K562 (cell line): ENCODE results near the gene MFNG. TPM values are rescaled to one million over a fixed set of nuclear protein-coding genes. Genes with fewer than 3 reads are reported as not detected.
A peak's percentile ranks its signal among the peaks of the same experiment; 100 is the strongest.

Experiments used
- CTBP1 ChIP-seq: fragments of 450-650 bp; IDR thresholded peaks from 2 replicates; pipeline ENCODE4 v1.6.1; 2016; ENCODE audit warnings: borderline replicate concordance
- EHMT2 ChIP-seq: fragments of 450-650 bp; IDR thresholded peaks from 2 replicates; pipeline ENCODE4 v1.6.1; 2018; ENCODE audit warnings: antibody characterized with exemption
- KDM1A ChIP-seq, 2 experiments: fragments of 450-650 bp; IDR thresholded peaks; 2 replicates each; pipeline ENCODE4 v1.6.1; 2016; ENCODE audit warnings: mild to moderate bottlenecking in 2 of 2
- KDM4B ChIP-seq, 2 experiments: fragments of 450-650 bp in 1 of 2; sonication (generic) in 1 of 2; IDR thresholded peaks; 2 replicates each; pipeline ENCODE4 v1.6.1; 2016 to 2017; ENCODE audit warnings: borderline replicate concordance in 2 of 2, antibody characterized with exemption in 1 of 2, low read depth in 1 of 2, mild to moderate bottlenecking in 1 of 2
- KLF6 ChIP-seq: fragments of 250-450 bp; sonication (Bioruptor Pico); IDR thresholded peaks from 2 replicates; pipeline ENCODE4 v1.4.0; 2020; ENCODE audit warnings: mild to moderate bottlenecking, moderate library complexity, borderline replicate concordance
- POLR2B ChIP-seq: fragments of 450-650 bp; IDR thresholded peaks from 2 replicates; pipeline ENCODE4 v1.6.1; 2018; ENCODE audit warnings: low read depth; ENCODE audit not compliant: partially characterized antibody
- RFX1 ChIP-seq: fragments of 450-650 bp; IDR thresholded peaks from 2 replicates; pipeline ENCODE4 v1.6.1; 2016; ENCODE audit warnings: mild to moderate bottlenecking, moderate library complexity
- SRSF3 ChIP-seq: fragments of 200-400 bp; formaldehyde crosslinking; IDR thresholded peaks from 2 replicates; pipeline ENCODE4 v1.6.1; 2016; ENCODE audit warnings: mild to moderate bottlenecking, low read length, moderate library complexity; ENCODE audit not compliant: insufficient read depth
- SUPT5H ChIP-seq: fragments of 450-650 bp; IDR thresholded peaks from 2 replicates; pipeline ENCODE4 v1.6.1; 2016
- TAF1 ChIP-seq: IDR thresholded peaks from 2 replicates; pipeline ENCODE4 v1.6.1; 2011; ENCODE audit warnings: mild to moderate bottlenecking, low read length, moderate library complexity; ENCODE audit not compliant: insufficient read depth, control insufficient read depth, severe bottlenecking; ENCODE audit errors: extremely low read depth
- XRCC5 ChIP-seq: fragments of 200-400 bp; formaldehyde crosslinking; IDR thresholded peaks from 2 replicates; pipeline ENCODE4 v1.6.1; 2017; ENCODE audit warnings: low read depth, mild to moderate bottlenecking, low read length
- ZBTB7A ChIP-seq: IDR thresholded peaks from 2 replicates; pipeline ENCODE4 v1.6.1; 2011; ENCODE audit warnings: low read depth, mild to moderate bottlenecking, low read length, moderate library complexity, borderline replicate concordance; ENCODE audit not compliant: control insufficient read depth
- ZNF165 ChIP-seq: fragments of 250-450 bp; sonication (Bioruptor Pico); IDR thresholded peaks from 2 replicates; pipeline ENCODE4 v1.4.0; 2020; ENCODE audit warnings: borderline replicate concordance
- ZNF24 ChIP-seq: fragments of 450-650 bp; IDR thresholded peaks from 2 replicates; pipeline ENCODE4 v1.6.1; 2016
- ZNF41 ChIP-seq: fragments of 250-450 bp; sonication (Bioruptor Pico); conservative IDR thresholded peaks from 2 replicates; pipeline ENCODE4 v1.4.0; 2020; ENCODE audit warnings: mild to moderate bottlenecking
- ZNF445 ChIP-seq: fragments of 250-450 bp; sonication (Bioruptor Pico); IDR thresholded peaks from 2 replicates; pipeline ENCODE4 v1.4.0; 2020; ENCODE audit warnings: low read depth, mild to moderate bottlenecking, moderate library complexity
- polyA plus RNA-seq, 8 experiments: library from polyadenylated mRNA; depleted of rRNA in 4 of 8; stranded (reverse) in 5 of 8; unstranded in 3 of 8; fragments of >200 nt; fragmentation: Nextera tagmentation in 2 of 8; fragmentation: Illumina TruSeq in 1 of 8; extraction: Ambion mirVana in 2 of 8; extraction: Trizol in 1 of 8; gene quantifications; 2 replicates each; pipeline versions ENCODE4 v1.2.1 to v1.2.3, GENCODE V29; 2011 to 2014; ENCODE audit warnings: inconsistent platforms in 1 of 8, missing spikeins in 1 of 8
- total RNA-seq, 7 experiments: library from RNA; depleted of rRNA in 6 of 7; stranded (reverse); fragments of >200 nt in 6 of 7; fragmentation: Illumina TruSeq in 2 of 7; extraction: Trizol in 2 of 7; gene quantifications; 2 replicates each; pipeline versions ENCODE4 v1.2.1 to v1.2.3, GENCODE V29; 2011 to 2021; ENCODE audit warnings: low replicate concordance in 1 of 7
- TF ChIP-seq, protein P1 (sequence below): fragments of 250-450 bp; sonication (Bioruptor Pico); IDR thresholded peaks from 2 replicates; pipeline ENCODE4 v1.5.0; 2020; ENCODE audit warnings: mild to moderate bottlenecking
- TF ChIP-seq, protein P2 (sequence below): fragments of 250-450 bp; sonication (Bioruptor Pico); IDR thresholded peaks from 2 replicates; pipeline ENCODE4 v1.5.0; 2021
- TF ChIP-seq, protein P3 (sequence below): fragments of 450-650 bp; IDR thresholded peaks from 2 replicates; pipeline ENCODE4 v1.6.1; 2016
- TF ChIP-seq, protein P4 (sequence below): fragments of 250-450 bp; sonication (Bioruptor Pico); IDR thresholded peaks from 2 replicates; pipeline ENCODE4 v1.5.1; 2021; ENCODE audit warnings: mild to moderate bottlenecking
- TF ChIP-seq, protein P5 (sequence below): sonication (generic); formaldehyde crosslinking; IDR thresholded peaks from 2 replicates; pipeline ENCODE4 v1.4.0; 2020; ENCODE audit warnings: mild to moderate bottlenecking, missing genetic modification reagents

MFNG gene
- total and polyA plus RNA-seq, 9 of the 15 experiments (the other 6 are each of a cell fraction or from before 2014, with no cell fraction given), result 0.13 to 0.73 (median 0.38) TPM; not detected in 4

DNA sequence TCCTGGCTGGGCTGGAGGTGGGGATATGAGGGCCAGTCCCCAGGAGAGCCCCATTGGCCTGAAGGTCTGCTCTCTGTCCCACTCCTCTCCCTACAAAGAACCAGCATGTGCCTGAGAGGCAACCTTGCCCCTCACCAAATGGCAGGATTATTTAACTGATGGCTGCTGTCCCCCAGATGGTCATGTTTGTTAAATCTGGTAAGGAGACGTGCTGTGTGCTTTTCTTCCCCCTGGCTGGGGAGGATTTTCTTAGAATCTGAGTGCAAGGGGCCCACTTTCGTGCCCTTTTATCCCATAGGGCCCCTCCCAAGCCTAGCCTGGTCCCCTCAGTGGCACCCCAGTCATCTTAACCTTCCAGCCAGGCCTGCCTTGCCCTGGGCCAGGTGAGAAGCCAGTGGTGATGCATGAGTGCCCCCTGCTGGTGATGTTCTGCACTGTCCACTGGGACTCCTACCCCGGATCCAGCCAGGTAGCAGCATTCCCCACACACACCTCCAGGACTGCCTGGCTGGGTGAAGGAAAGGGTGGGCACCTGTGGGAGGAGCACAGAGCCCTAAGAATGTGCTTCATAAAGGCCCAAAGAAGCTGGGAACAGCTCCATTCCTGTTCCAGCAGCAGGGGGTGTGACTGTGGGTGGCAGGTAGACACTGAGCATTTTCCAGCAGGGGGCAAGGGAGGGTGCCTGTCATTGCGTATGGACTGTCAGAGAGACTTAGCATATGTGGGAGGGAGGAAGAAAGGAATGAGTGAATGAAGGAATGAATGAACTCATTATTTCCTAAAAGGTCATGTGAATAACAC lies 28.9 kb downstream of the MFNG start (continued):
- TF ChIP-seq, protein P1, sequence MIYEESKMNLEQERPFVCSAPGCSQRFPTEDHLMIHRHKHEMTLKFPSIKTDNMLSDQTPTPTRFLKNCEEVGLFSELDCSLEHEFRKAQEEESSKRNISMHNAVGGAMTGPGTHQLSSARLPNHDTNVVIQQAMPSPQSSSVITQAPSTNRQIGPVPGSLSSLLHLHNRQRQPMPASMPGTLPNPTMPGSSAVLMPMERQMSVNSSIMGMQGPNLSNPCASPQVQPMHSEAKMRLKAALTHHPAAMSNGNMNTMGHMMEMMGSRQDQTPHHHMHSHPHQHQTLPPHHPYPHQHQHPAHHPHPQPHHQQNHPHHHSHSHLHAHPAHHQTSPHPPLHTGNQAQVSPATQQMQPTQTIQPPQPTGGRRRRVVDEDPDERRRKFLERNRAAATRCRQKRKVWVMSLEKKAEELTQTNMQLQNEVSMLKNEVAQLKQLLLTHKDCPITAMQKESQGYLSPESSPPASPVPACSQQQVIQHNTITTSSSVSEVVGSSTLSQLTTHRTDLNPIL (CRISPR knock-in tag), result no peak
- TF ChIP-seq KLF6 (no peak), XRCC5 (no peak), ZBTB7A (no peak), ZNF445 (CRISPR knock-in tag) (no peak), RFX1 (no peak), ZNF41 (CRISPR knock-in tag) (no peak), SUPT5H (no peak), CTBP1 (peak; percentile 40; the same call in 1 of the 2 replicates), ZNF165 (no peak), POLR2B (no peak), ZNF24 (peak; percentile 27; the same call in 1 of the 2 replicates), KDM4B (IDR thresholded peaks at IDR 0.05; ENCODE audit: borderline replicate concordance in 2 of 2, low read depth in 1 of 2) (no peak), SRSF3 (no peak), EHMT2 (no peak), TAF1 (no peak), KDM1A (IDR thresholded peaks at IDR 0.05) (no peak)
- TF ChIP-seq, protein P2, sequence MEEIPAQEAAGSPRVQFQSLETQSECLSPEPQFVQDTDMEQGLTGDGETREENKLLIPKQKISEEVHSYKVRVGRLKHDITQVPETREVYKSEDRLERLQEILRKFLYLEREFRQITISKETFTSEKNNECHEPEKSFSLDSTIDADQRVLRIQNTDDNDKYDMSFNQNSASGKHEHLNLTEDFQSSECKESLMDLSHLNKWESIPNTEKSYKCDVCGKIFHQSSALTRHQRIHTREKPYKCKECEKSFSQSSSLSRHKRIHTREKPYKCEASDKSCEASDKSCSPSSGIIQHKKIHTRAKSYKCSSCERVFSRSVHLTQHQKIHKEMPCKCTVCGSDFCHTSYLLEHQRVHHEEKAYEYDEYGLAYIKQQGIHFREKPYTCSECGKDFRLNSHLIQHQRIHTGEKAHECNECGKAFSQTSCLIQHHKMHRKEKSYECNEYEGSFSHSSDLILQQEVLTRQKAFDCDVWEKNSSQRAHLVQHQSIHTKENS (CRISPR knock-in tag), result no peak
- TF ChIP-seq, protein P3, sequence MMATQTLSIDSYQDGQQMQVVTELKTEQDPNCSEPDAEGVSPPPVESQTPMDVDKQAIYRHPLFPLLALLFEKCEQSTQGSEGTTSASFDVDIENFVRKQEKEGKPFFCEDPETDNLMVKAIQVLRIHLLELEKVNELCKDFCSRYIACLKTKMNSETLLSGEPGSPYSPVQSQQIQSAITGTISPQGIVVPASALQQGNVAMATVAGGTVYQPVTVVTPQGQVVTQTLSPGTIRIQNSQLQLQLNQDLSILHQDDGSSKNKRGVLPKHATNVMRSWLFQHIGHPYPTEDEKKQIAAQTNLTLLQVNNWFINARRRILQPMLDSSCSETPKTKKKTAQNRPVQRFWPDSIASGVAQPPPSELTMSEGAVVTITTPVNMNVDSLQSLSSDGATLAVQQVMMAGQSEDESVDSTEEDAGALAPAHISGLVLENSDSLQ, result 0 out of 2 replicates have a peak, but pooled peaks have one; percentile 5
- TF ChIP-seq, protein P4, sequence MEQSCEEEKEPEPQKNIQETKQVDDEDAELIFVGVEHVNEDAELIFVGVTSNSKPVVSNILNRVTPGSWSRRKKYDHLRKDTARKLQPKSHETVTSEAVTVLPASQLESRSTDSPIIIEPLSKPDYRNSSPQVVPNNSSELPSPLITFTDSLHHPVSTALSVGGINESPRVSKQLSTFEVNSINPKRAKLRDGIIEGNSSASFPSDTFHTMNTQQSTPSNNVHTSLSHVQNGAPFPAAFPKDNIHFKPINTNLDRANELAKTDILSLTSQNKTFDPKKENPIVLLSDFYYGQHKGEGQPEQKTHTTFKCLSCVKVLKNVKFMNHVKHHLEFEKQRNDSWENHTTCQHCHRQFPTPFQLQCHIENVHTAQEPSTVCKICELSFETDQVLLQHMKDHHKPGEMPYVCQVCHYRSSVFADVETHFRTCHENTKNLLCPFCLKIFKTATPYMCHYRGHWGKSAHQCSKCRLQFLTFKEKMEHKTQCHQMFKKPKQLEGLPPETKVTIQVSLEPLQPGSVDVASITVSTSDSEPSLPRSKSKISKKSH (CRISPR knock-in tag), result no peak
- TF ChIP-seq, protein P5, sequence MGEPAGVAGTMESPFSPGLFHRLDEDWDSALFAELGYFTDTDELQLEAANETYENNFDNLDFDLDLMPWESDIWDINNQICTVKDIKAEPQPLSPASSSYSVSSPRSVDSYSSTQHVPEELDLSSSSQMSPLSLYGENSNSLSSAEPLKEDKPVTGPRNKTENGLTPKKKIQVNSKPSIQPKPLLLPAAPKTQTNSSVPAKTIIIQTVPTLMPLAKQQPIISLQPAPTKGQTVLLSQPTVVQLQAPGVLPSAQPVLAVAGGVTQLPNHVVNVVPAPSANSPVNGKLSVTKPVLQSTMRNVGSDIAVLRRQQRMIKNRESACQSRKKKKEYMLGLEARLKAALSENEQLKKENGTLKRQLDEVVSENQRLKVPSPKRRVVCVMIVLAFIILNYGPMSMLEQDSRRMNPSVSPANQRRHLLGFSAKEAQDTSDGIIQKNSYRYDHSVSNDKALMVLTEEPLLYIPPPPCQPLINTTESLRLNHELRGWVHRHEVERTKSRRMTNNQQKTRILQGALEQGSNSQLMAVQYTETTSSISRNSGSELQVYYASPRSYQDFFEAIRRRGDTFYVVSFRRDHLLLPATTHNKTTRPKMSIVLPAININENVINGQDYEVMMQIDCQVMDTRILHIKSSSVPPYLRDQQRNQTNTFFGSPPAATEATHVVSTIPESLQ (CRISPR knock-in tag), result no peak
